Endothelial cell of umbilical vein (primary cell): ENCODE results near the gene KLK1.

Source experiments
- CTCF ChIP-seq, 2 donors: IDR thresholded peaks; 1 replicate in 1 of 2; 2 replicates in 1 of 2; pipeline ENCODE4 v1.5.1; 2011; ENCODE audit warnings: low read length in 2 of 2, mild to moderate bottlenecking in 2 of 2, moderate library complexity in 2 of 2, control low read depth in 1 of 2, inconsistent platforms in 1 of 2, low read depth in 1 of 2; ENCODE audit not compliant: insufficient read depth in 1 of 2; ENCODE audit errors: extremely low read depth in 1 of 2
- EZH2 ChIP-seq: IDR thresholded peaks from 2 replicates; pipeline ENCODE4 v1.6.1; 2012; ENCODE audit warnings: borderline replicate concordance, low read depth, mild to moderate bottlenecking, moderate library complexity, low read length, inconsistent platforms; ENCODE audit not compliant: severe bottlenecking
- POLR2A ChIP-seq: IDR thresholded peaks from 2 replicates; pipeline ENCODE4 v1.6.1; 2012; ENCODE audit warnings: low read depth, mild to moderate bottlenecking, control low read depth, low read length
- POLR2AphosphoS5 ChIP-seq: IDR thresholded peaks from 2 replicates; pipeline ENCODE4 v1.6.1; 2012; ENCODE audit warnings: low read depth, mild to moderate bottlenecking, control low read depth, low read length, moderate library complexity; ENCODE audit not compliant: insufficient read depth

DNA sequence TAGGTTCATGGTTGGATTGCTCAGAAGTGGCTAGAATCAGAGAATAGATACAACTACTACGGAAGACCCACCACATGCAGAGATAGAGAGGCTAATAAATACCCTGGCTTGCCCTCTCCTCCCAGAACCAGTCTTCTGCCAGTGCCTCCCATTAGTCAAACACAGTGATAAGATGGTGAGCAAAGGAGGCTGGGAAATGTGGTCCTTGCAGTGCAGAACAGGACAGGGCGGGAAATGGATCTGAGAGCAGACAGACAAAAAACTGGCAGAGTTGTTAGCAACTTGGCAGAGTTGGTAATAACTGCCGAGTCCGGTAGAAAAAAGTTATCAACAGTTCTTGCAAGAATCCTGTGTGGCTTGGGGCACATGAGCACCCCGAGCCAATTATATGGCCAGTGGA lies 8.7 kb downstream of the KLK1 start:
- TF ChIP-seq POLR2A (no peak), EZH2 (no peak), CTCF (IDR thresholded peaks at IDR 0.05; ENCODE audit: extremely low read depth in 1 of 2, insufficient read depth in 1 of 2, low read depth in 1 of 2, low read length in 2 of 2) (no peak), POLR2AphosphoS5 (no peak)
